Stomach (tissue), 9 donors: Measurements from ENCODE around the gene CDC123. TPM values are rescaled to one million over a fixed set of nuclear protein-coding genes. Genes with fewer than 3 reads are reported as not detected.

Source experiments
- DNase-seq, 2 donors: peaks; one replicate each; pipeline versions ENCODE4 v3.0.0 to v3.0.0-alpha.2; 2013 to 2019
- H3K27ac ChIP-seq, 5 donors: fragments of 200-600 bp in 4 of 5; sonication (generic) in 4 of 5; one replicate each; pipeline ENCODE4 v1.5.1; 2013 to 2019; ENCODE audit warnings: mild to moderate bottlenecking in 1 of 5, moderate library complexity in 1 of 5
- H3K27me3 ChIP-seq, 3 donors: fragments of 200-600 bp; sonication (generic); one replicate each; pipeline ENCODE4 v1.5.1; 2017 to 2019; ENCODE audit warnings: mixed run types in 1 of 3
- H3K36me3 ChIP-seq, 4 donors: fragments of 200-600 bp; sonication (generic); 1 replicate in 3 of 4; 2 replicates in 1 of 4; pipeline ENCODE4 v1.5.1; 2016 to 2019
- H3K4me1 ChIP-seq, 4 donors: fragments of 200-600 bp; sonication (generic); one replicate each; pipeline ENCODE4 v1.5.1; 2016 to 2019
- H3K4me3 ChIP-seq, 4 donors: fragments of 200-600 bp; sonication (generic) in 3 of 4; one replicate each; pipeline ENCODE4 v1.5.1; 2016 to 2019; ENCODE audit warnings: mild to moderate bottlenecking in 1 of 4
- H3K9me3 ChIP-seq, 4 donors: fragments of 200-600 bp; sonication (generic); one replicate each; pipeline ENCODE4 v1.5.1; 2016 to 2019
- EP300 ChIP-seq: sonication (generic); formaldehyde crosslinking; IDR thresholded peaks from one replicate; pipeline ENCODE4 v1.6.1; 2017; ENCODE audit warnings: antibody characterized with exemption
- POLR2A ChIP-seq, 4 donors: fragments of 450-650 bp; IDR thresholded peaks; one replicate each; pipeline ENCODE4 v1.6.1; 2016; ENCODE audit warnings: antibody characterized with exemption in 4 of 4, control low read depth in 2 of 4, mild to moderate bottlenecking in 1 of 4, moderate library complexity in 1 of 4
- POLR2AphosphoS5 ChIP-seq, 3 donors: sonication (generic); formaldehyde crosslinking; IDR thresholded peaks; one replicate each; pipeline ENCODE4 v1.6.1; 2016; ENCODE audit warnings: antibody characterized with exemption in 3 of 3
- WGBS, 5 donors: extraction: QIAGEN DNeasy Blood & Tissue Kit in 3 of 5; methylation state at CpG; one replicate each; pipeline versions ENCODE4 v1.1.5 to v1.1.7; 2013 to 2018; 5-methylcytosine and 5-hydroxymethylcytosine counted together
- intact Hi-C: fragments of 100-400 bp; cut with DNase I; formaldehyde crosslinking; loops from one replicate; pipeline ENCODE4 v1.15.1; 2023; ENCODE audit warnings: low total_unique reads
- polyA plus RNA-seq, 3 donors: library from polyadenylated mRNA; stranded (reverse); fragments of 200-250 nt; gene quantifications; one replicate each; pipeline ENCODE4 v1.2.3, GENCODE V29; 2013
- total RNA-seq, 5 donors: library from RNA; depleted of rRNA; stranded (reverse); fragments of >200 nt; gene quantifications; one replicate each; pipeline versions ENCODE4 v1.1.0 to v1.2.3, GENCODE V29; 2014 to 2016
- TF ChIP-seq, protein P1 (sequence below), 7 experiments: fragments of 450-650 bp in 4 of 7; fragments of 200-600 bp in 3 of 7; sonication (generic) in 3 of 7; IDR thresholded peaks; one replicate each; pipeline ENCODE4 v1.5.1; 2016 to 2019; ENCODE audit warnings: antibody characterized with exemption in 7 of 7, control low read depth in 2 of 7, mild to moderate bottlenecking in 1 of 7
- donor health status: healthy with polysubstance abuse.
- donor health status: Bipolar disorder and iron deficiency.
- donor health status: healthy.

The CDC123 gene
- total and polyA plus RNA-seq, 8 donors: 22.3 to 103 (median 40.6) TPM

DNA sequence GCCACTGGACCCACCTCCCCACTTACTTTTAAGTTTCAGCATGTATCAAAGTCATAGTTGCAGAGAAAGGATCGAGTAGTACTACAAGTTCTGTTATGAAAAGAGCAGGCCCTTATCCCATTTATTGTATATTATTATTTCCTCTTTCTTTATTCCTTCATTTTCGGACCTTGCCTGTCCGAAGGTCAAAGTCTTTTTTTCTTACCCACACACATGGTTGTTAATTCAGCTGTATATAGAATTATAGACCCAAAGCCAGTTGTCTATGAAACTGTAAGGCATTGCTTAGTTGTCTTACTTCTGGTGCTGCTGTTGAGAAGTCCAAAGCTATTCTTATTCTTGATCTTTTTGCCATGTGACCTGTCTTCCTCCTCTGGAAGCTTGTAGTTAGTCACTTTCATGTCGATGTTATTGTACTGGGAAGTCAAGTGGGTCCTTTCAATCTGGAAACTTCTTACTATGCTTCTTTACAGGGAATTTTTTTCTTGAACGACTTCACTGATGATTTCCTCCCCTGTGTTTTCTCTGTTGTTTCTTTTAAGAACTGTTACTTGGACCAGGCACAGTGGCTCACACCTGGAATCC is 8.6 kb upstream of the CDC123 start:
- Histone ChIP-seq H3K9me3 (no peaks in the 10 kb centered on the region), H3K27ac (no peak overlapping the region), H3K36me3 (peaks cover 18 to 58% (median 50%) of the 10 kb centered on the region in 4 donors), H3K4me3 (no peak overlapping the region), H3K27me3 (no peaks in the 10 kb centered on the region), H3K4me1 (peaks cover 0 to 9% (median 2%) of the 10 kb centered on the region in 4 donors)
- intact Hi-C loops: no loop called here
- no peak for DNase-seq
- no peak for TF ChIP-seq POLR2A (IDR thresholded peaks at IDR 0.05)
- TF ChIP-seq, protein P1, sequence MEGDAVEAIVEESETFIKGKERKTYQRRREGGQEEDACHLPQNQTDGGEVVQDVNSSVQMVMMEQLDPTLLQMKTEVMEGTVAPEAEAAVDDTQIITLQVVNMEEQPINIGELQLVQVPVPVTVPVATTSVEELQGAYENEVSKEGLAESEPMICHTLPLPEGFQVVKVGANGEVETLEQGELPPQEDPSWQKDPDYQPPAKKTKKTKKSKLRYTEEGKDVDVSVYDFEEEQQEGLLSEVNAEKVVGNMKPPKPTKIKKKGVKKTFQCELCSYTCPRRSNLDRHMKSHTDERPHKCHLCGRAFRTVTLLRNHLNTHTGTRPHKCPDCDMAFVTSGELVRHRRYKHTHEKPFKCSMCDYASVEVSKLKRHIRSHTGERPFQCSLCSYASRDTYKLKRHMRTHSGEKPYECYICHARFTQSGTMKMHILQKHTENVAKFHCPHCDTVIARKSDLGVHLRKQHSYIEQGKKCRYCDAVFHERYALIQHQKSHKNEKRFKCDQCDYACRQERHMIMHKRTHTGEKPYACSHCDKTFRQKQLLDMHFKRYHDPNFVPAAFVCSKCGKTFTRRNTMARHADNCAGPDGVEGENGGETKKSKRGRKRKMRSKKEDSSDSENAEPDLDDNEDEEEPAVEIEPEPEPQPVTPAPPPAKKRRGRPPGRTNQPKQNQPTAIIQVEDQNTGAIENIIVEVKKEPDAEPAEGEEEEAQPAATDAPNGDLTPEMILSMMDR (IDR thresholded peaks at IDR 0.05): no peak
- no peak for TF ChIP-seq EP300
- no peak for TF ChIP-seq POLR2AphosphoS5 (IDR thresholded peaks at IDR 0.05)
- 79 to 93% (median 91%) methylated on average over 5 of the region's 5 CpGs for WGBS, 5 donors

DNA sequence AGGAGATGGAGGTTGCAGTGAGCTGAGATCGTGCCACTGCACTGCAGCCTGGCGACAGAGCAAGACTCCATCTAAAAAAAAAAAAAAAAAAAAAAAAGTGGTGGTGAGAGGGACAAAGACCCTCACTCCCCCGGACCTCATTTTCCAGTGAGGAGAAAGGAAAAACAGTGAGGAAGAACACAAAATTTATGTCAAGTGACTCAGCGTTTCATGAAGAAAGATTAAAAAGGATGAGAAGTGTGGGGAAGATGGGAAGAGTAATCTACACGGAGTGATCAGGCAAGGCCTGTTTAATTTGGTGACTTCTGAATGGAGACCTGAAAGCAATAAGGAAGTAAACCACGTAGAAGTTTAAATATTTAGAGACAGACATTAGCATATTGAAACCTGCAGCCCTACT is 7.3 kb upstream of the CDC123 start:
- peaks cover 1 to 21% (median 6%) of the 10 kb centered on the region in 4 donors for H3K4me1 ChIP-seq
- no peaks in the 10 kb centered on the region for H3K27me3 ChIP-seq
- 82 to 89% (median 83%) methylated on average over 6 of the region's 6 CpGs for WGBS, 5 donors
- TF ChIP-seq POLR2AphosphoS5 (IDR thresholded peaks at IDR 0.05): no peak
- no peak for TF ChIP-seq POLR2A (IDR thresholded peaks at IDR 0.05)
- TF ChIP-seq EP300: no peak
- TF ChIP-seq, protein P1 (IDR thresholded peaks at IDR 0.05): no peak
- H3K4me3 ChIP-seq: no peak overlapping the region
- intact Hi-C loops: no loop called here
- peaks cover 18 to 46% (median 39%) of the 10 kb centered on the region in 4 donors for H3K36me3 ChIP-seq
- DNase-seq: no peak
- H3K9me3 ChIP-seq: no peaks in the 10 kb centered on the region
- H3K27ac ChIP-seq: no peak overlapping the region

DNA sequence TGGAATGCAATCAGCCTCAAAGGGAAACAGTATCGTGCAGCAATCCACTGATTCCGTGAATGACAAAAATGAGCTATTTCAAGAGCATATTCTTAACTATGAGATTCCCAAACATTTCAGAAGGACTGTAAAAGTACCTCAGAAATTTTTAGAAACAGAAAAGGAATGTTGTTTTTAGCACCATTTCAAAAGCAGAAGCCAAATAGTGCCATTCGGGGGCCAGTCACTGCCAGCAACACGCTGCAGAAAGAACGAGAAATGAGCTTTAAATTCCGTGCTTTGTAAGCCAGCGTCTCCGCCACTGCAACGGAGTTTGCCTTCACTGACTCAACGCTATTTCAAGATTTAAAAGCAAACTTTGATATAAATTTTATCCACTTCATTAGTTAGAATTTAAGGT is 6.6 kb upstream of the CDC123 start:
- WGBS, 5 donors: 92 to 98% (median 96%) methylated on average over 10 of the region's 10 CpGs
- no peak overlapping the region for H3K4me3 ChIP-seq
- H3K4me1 ChIP-seq: peaks cover 9 to 28% (median 14%) of the 10 kb centered on the region in 4 donors
- no peak overlapping the region for H3K27ac ChIP-seq
- no peak for DNase-seq
- no peaks in the 10 kb centered on the region for H3K9me3 ChIP-seq
- H3K27me3 ChIP-seq: no peaks in the 10 kb centered on the region
- no peak for TF ChIP-seq POLR2A (IDR thresholded peaks at IDR 0.05)
- TF ChIP-seq, protein P1 (IDR thresholded peaks at IDR 0.05): no peak
- TF ChIP-seq EP300: no peak
- no peak for TF ChIP-seq POLR2AphosphoS5 (IDR thresholded peaks at IDR 0.05)
- intact Hi-C loops: no loop called here
- peaks cover 18 to 39% (median 31%) of the 10 kb centered on the region in 4 donors for H3K36me3 ChIP-seq

DNA sequence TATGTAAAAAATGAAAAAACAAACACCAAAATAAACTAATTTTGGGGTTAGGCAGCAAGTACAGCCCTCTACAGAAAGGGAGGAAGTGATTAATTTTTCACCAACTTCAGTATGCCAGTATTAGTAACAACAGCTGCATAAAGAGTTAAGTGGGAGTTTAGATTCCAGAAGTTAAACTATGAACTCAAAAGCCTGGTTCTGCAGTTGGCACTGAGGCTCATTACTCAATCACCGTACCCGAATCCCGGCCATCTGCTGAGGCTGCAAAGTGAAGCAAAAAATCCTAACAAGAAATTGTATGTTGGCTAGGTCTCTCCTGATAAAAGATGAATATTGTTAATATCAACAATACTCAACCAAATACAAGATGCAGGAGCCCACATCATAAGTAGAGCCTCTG is 4.3 kb upstream of the CDC123 start:
- no peaks in the 10 kb centered on the region for H3K27me3 ChIP-seq
- no peak for DNase-seq
- intact Hi-C loops: no loop called here
- H3K4me1 ChIP-seq: peaks cover 13 to 35% (median 23%) of the 10 kb centered on the region in 4 donors
- H3K9me3 ChIP-seq: no peaks in the 10 kb centered on the region
- TF ChIP-seq POLR2AphosphoS5 (IDR thresholded peaks at IDR 0.05) (no peak), EP300 (no peak), POLR2A (IDR thresholded peaks at IDR 0.05) (no peak)
- TF ChIP-seq, protein P1 (IDR thresholded peaks at IDR 0.05): no peak
- H3K27ac ChIP-seq: no peak overlapping the region
- H3K4me3 ChIP-seq: no peak overlapping the region
- H3K36me3 ChIP-seq: peaks cover 3 to 17% (median 10%) of the 10 kb centered on the region in 4 donors
- 61 to 84% (median 67%) methylated on average over 3 of the region's 3 CpGs for WGBS, 5 donors
